Measurements from ENCODE around the gene GRID2. TPM values are rescaled to one million over a fixed set of nuclear protein-coding genes. Genes with fewer than 3 reads are reported as not detected.

GRID2 gene
- polyA plus RNA-seq, 1 of the 3 experiments (the other 2 are of a cell fraction), result not detected

- peak; percentile 2 for DNase-seq
- H3K9me2 ChIP-seq, result no peaks in the 10 kb centered on the region
- H3K9ac ChIP-seq, result no peak overlapping the region
- ChIA-PET POLR2A (no interaction called here), CTCF (interaction anchor here (1.4 to 2.3 kb wide), 2 partner anchors 9 to 10 kb away, joined by 5 to 10 read pairs; no protein-coding TSS in a partner anchor)
- H3K79me2 ChIP-seq (ENCODE audit: insufficient read depth), result no peaks in the 10 kb centered on the region
- H3F3A ChIP-seq (replicated peaks; ENCODE audit: insufficient read depth), result no peaks in the 10 kb centered on the region
- H4K20me1 ChIP-seq (ENCODE audit: insufficient read depth), result no peaks in the 10 kb centered on the region
- no peaks in the 10 kb centered on the region for H3K9me3 ChIP-seq
- no peak overlapping the region for H3K27ac ChIP-seq (ENCODE audit: low read depth in 2 of 2, low read length in 1 of 2)
- H3K4me1 ChIP-seq (ENCODE audit: control insufficient read depth in 1 of 2, insufficient read depth in 2 of 2, low read depth in 1 of 2, low read length in 1 of 2), result no peaks in the 10 kb centered on the region
- H3K36me3 ChIP-seq (replicated peaks in 1 of 2; ENCODE audit: control insufficient read depth in 1 of 2, insufficient read depth in 2 of 2, low read length in 1 of 2), result no peaks in the 10 kb centered on the region
- H3K4me2 ChIP-seq, result no peak overlapping the region
- no peak overlapping the region for H3K4me3 ChIP-seq (ENCODE audit: low read depth in 2 of 2, low read length in 1 of 2)
- TF ChIP-seq IRF3 (IDR thresholded peaks at IDR 0.05; ENCODE audit: low read depth, low read length), result no peak
- TF ChIP-seq FOXJ3 (CRISPR knock-in tag; IDR thresholded peaks at IDR 0.05), result no peak
- no peak for TF ChIP-seq SMC3 (IDR thresholded peaks at IDR 0.05; ENCODE audit: low read depth, low read length)
- TF ChIP-seq CTCF (IDR thresholded peaks at IDR 0.05), result no peak
- no peak for TF ChIP-seq TEAD4 (IDR thresholded peaks at IDR 0.05; ENCODE audit: borderline replicate concordance, insufficient read depth)
- no peak for TF ChIP-seq ZBTB33 (IDR thresholded peaks at IDR 0.05; ENCODE audit: borderline replicate concordance, low read depth)
- TF ChIP-seq USF2 (IDR thresholded peaks at IDR 0.05; ENCODE audit: borderline replicate concordance, low read depth, low read length), result no peak
- no peak for TF ChIP-seq EZH2phosphoT487 (IDR thresholded peaks at IDR 0.05; ENCODE audit: borderline replicate concordance, low read depth)
- TF ChIP-seq ELF1 (IDR thresholded peaks at IDR 0.05), result no peak
- TF ChIP-seq SIN3A (IDR thresholded peaks at IDR 0.05; ENCODE audit: borderline replicate concordance, low read depth, low read length), result no peak
- TF ChIP-seq RCOR1 (IDR thresholded peaks at IDR 0.05; ENCODE audit: low read length), result no peak
- TF ChIP-seq JUND (IDR thresholded peaks at IDR 0.05), result no peak
- no peak for TF ChIP-seq MXI1 (IDR thresholded peaks at IDR 0.05; ENCODE audit: low read depth, low read length)
- no peak for TF ChIP-seq TCF12 (IDR thresholded peaks at IDR 0.05)
- TF ChIP-seq NFIC (IDR thresholded peaks at IDR 0.05; ENCODE audit: borderline replicate concordance), result no peak
- H2AFZ ChIP-seq (ENCODE audit: low read depth), result no peak overlapping the region
- H3K27me3 ChIP-seq (ENCODE audit: insufficient read depth), result no peaks in the 10 kb centered on the region
- WGBS (ENCODE audit: low lambda C conversion rate), result 4% methylated on average over 1 of the region's 1 CpG
Measured at GRCh38 chr4:93700571-93700970, 1396.8 kb downstream of the GRID2 start.

All from SK-N-SH (cell line).